ENCODE measurements around the gene RNF38. TPM values are rescaled to one million over a fixed set of nuclear protein-coding genes. Genes with fewer than 3 reads are reported as not detected.
"Not testable (repeated sequence)": the region's sequence is repeated elsewhere in the genome, so short reads cannot be mapped to it uniquely, and the experiment has no call there.

RNF38 gene
- total and polyA plus RNA-seq, 9 of the 15 experiments (the other 6 are each of a cell fraction or from before 2014, with no cell fraction given) = 1.6 to 9.8 (median 4.5) TPM

DNA sequence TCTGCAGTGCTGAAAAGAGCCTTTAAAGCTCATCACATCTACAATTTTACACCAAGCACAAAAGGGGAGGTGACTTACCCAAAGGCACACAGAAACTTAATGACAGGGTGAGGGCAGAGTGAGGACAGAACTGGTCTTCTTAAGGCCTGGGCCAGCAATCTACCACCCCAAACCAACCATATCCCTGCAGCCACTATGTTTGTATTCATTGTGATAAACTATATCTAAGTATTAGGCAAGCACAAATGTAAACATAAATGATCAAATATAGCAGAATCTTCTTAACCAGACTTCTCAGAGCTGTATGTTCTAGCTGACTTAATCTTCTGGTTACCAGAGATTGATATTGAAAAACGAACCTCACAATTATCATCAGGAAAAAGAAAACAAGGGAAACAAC, 47.9 kb upstream of the RNF38 start:
- intact Hi-C loops (cut with micrococcal nuclease) = no loop called here
- Histone ChIP-seq H3K27me3 (ENCODE audit: control insufficient read depth in 2 of 2, insufficient read depth in 2 of 2, low read length in 2 of 2) (no peaks in the 10 kb centered on the region), H2AFZ (ENCODE audit: low read depth, low read length) (no peak overlapping the region), H4K20me1 (replicated peaks; ENCODE audit: control insufficient read depth, insufficient read depth, low read length) (no peaks in the 10 kb centered on the region), H3K79me2 (ENCODE audit: control insufficient read depth, insufficient read depth, low read length) (no peaks in the 10 kb centered on the region), H3K27ac (ENCODE audit: extremely low read depth, low read depth, low read length) (no peak overlapping the region), H3K4me3 (no peak overlapping the region), H3K4me2 (ENCODE audit: insufficient read depth, low read length) (no peak overlapping the region), H3K36me3 (ENCODE audit: control insufficient read depth, insufficient read depth, low read length) (no peaks in the 10 kb centered on the region), H3K9ac (ENCODE audit: insufficient read depth in 1 of 2, low read depth in 2 of 2, low read length in 2 of 2) (no peak overlapping the region), H3K4me1 (replicated peaks in 1 of 2; ENCODE audit: control insufficient read depth in 2 of 2, insufficient read depth in 2 of 2, low read length in 2 of 2) (no peaks in the 10 kb centered on the region; a peak in 2 of 5 replicates), H3K9me3 (replicated peaks; ENCODE audit: control insufficient read depth, insufficient read depth, low read depth, low read length) (no peaks in the 10 kb centered on the region), H3K9me1 (ENCODE audit: control insufficient read depth, insufficient read depth, low read length) (no peaks in the 10 kb centered on the region)
- TF ChIP-seq SMARCB1 (IDR thresholded peaks at IDR 0.05; ENCODE audit: insufficient read length, low read depth) (no peak), NFE2L1 (tag; IDR thresholded peaks at IDR 0.05; ENCODE audit: borderline replicate concordance, low read depth) (no peak), ESRRA (IDR thresholded peaks at IDR 0.05; ENCODE audit: borderline replicate concordance, low read depth) (no peak)
- TF ChIP-seq, protein P1, sequence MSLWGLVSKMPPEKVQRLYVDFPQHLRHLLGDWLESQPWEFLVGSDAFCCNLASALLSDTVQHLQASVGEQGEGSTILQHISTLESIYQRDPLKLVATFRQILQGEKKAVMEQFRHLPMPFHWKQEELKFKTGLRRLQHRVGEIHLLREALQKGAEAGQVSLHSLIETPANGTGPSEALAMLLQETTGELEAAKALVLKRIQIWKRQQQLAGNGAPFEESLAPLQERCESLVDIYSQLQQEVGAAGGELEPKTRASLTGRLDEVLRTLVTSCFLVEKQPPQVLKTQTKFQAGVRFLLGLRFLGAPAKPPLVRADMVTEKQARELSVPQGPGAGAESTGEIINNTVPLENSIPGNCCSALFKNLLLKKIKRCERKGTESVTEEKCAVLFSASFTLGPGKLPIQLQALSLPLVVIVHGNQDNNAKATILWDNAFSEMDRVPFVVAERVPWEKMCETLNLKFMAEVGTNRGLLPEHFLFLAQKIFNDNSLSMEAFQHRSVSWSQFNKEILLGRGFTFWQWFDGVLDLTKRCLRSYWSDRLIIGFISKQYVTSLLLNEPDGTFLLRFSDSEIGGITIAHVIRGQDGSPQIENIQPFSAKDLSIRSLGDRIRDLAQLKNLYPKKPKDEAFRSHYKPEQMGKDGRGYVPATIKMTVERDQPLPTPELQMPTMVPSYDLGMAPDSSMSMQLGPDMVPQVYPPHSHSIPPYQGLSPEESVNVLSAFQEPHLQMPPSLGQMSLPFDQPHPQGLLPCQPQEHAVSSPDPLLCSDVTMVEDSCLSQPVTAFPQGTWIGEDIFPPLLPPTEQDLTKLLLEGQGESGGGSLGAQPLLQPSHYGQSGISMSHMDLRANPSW (CRISPR knock-in tag; IDR thresholded peaks at IDR 0.05) = no peak
- FAIRE-seq (no peak), ATAC-seq (no peak), DNase-seq (ENCODE audit: extremely low read depth in 1 of 4, low spot score in 3 of 4) (no peak)
- no TSS peak for BruUV-seq (replicated peaks)
- POLR2A ChIA-PET = interaction anchor here (0.6 kb wide), 1 partner anchor 396 kb away, joined by 4 read pairs; no protein-coding TSS in a partner anchor
- in situ Hi-C loops (cut with MboI) = no loop called here
- 0% methylated on average over 1 of the region's 1 CpG for WGBS (ENCODE audit: insufficient coverage, low coverage, missing lambda C conversion rate)
- CTCF ChIA-PET (ENCODE audit: low intra/inter-chr PET ratio) = interaction anchor here (1.3 kb wide), 1 partner anchor 41 kb away, joined by 4 read pairs; no protein-coding TSS in a partner anchor

DNA sequence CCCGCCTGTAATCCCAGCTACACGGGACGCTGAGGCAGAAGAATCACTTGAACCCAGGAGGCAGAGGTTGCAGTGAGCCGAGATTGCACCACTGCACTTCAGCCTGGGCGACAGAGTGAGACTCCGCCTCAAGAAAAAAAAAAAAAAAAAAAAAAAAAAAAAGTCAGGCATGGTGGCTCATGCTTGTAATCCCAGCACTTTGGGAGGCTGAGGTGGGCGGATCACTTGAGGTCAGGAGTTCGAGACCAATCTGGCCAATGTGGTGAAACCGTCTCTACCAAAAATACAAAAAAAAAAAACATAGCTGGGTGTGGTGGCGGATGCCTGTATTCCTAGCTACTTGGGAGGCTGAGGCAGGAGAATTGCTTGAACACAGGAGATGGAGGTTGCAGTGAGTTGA, 46.6 kb upstream of the RNF38 start:
- DNase-seq (ENCODE audit: extremely low read depth in 1 of 4, low spot score in 3 of 4); H3K36me3 ChIP-seq (ENCODE audit: control insufficient read depth, insufficient read depth, low read length); H3K9ac ChIP-seq (ENCODE audit: insufficient read depth in 1 of 2, low read depth in 2 of 2, low read length in 2 of 2); H3K9me1 ChIP-seq (ENCODE audit: control insufficient read depth, insufficient read depth, low read length); H3K4me1 ChIP-seq (replicated peaks in 1 of 2; ENCODE audit: control insufficient read depth in 2 of 2, insufficient read depth in 2 of 2, low read length in 2 of 2); H3K27ac ChIP-seq (ENCODE audit: extremely low read depth, low read depth, low read length); H3K79me2 ChIP-seq (ENCODE audit: control insufficient read depth, insufficient read depth, low read length); H3K4me2 ChIP-seq (ENCODE audit: insufficient read depth, low read length); H2AFZ ChIP-seq (ENCODE audit: low read depth, low read length); H4K20me1 ChIP-seq (replicated peaks; ENCODE audit: control insufficient read depth, insufficient read depth, low read length); in situ Hi-C loops (cut with MboI); H3K9me3 ChIP-seq (replicated peaks; ENCODE audit: control insufficient read depth, insufficient read depth, low read depth, low read length); H3K27me3 ChIP-seq (ENCODE audit: control insufficient read depth in 2 of 2, insufficient read depth in 2 of 2, low read length in 2 of 2); POLR2A ChIA-PET; CTCF ChIA-PET (ENCODE audit: low intra/inter-chr PET ratio); ATAC-seq; H3K4me3 ChIP-seq; intact Hi-C loops (cut with micrococcal nuclease); BruUV-seq (replicated peaks); FAIRE-seq: not testable (repeated sequence)
- WGBS (ENCODE audit: insufficient coverage, low coverage, missing lambda C conversion rate) = 94% methylated on average over 6 of the region's 10 CpGs

Measured in K562 (cell line).